KG1 (cell line): Measurements from ENCODE around the gene UBE3D.
"Not testable (repeated sequence)": the region's sequence is repeated elsewhere in the genome, so short reads cannot be mapped to it uniquely, and the experiment has no call there.

Experiments used
- DNase-seq: peaks from one replicate; lab custom pipeline; 2025; lab: John Stamatoyannopoulos, UW

The UBE3D gene

DNA sequence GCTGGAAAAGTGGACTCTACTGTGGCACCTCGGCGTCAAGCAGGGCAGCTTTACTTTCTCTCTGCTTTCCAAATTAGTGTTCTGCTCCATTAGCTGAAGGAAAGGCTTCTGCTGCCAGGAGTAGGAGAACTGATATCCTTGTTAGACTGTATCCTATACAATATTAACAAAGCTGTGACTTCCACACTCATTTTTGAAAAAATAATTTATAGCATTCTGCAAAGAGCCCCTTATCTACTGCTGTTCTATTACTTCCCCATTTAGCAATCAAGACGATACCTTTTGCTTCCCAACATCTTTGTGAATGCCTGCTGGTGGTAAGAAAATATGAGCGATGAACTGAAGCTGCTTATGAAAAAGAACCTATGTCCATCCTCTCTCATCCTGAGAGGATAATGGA lies 151.1 kb downstream of the UBE3D start:
- DNase-seq, result no peak

- no peak for DNase-seq
These were observed 154.8 kb downstream of the UBE3D start for GRCh38 chr6:82910820-82911219.

- DNase-seq, result no peak
These were observed 155.2 kb downstream of the UBE3D start for GRCh38 chr6:82910395-82910794.

DNA sequence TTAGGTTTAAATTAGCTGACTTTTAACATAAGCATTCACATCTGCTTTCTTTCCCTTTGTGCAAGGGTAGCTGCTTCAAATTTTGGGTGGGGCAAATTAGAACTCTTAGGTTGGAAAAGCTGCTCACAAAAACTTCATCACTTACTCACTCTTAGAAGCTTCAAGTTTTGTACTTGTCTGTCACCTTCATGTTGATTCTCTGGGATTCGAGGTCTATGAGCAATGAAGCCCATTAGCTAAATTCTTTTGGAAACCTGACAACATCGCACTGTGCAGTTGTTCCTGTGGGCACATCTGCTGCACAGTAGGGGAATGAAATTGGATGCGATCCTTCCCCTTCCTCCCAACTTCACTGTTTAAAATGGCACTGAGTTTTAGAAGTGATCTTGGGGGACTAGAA lies 156.1 kb downstream of the UBE3D start:
- DNase-seq, result no peak

DNA sequence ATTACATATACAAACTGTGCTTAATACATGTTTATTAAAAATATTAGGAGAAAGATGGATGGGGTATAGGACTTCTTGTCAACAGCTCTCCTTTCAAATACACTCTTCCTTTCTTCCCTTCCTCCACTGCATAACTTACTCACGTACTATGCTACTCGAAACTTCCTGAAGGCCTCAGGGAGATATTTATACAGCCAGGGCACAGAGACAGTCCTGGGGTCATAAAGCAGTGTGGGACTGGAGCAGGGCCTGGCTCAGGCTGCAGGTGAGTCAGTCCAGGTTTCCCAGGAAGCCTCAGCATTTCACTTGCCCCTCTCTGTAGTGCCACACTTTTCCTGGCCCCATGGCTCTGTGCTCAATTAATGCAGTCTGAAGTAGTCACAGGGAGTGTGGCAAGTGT lies 157.0 kb downstream of the UBE3D start:
- DNase-seq, result no peak

DNA sequence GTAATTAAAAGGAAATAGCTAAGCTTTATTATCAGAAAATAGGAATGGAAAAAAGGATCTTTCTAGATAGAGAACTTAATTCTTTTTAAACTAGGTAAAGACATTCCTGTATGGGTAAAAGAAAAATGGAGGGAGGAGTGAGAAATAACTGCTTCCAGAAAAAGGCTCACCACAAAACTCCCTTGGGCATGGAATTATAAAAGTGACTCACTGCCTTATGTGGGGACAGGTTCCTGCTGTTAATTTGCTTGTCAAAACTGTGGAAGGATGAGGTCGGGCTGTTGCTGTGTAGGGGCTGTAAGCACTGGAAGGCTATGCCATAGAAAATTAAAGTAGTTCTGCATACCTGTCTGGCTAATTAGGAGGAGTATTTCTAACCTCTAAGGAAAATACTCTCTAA lies 158.7 kb downstream of the UBE3D start:
- no peak for DNase-seq

DNA sequence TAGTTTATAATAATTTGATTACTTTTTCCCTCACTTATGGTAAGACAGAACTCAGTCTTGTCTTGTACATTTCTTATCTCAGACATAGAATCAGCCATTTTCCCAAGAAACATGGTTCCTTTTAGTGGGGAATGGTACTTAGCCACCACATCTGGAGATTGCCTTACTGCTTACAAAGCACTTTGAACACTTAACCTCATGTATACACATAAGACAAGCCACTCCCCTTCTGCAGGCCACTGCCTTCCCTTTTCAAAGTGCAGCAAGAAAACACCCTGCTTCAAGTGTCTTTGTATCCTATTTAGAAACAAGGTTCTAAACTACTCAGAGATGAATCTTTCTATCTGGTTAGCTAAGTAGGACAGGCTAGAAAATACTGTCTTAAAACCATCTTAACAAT lies 159.2 kb downstream of the UBE3D start:
- no peak for DNase-seq

DNA sequence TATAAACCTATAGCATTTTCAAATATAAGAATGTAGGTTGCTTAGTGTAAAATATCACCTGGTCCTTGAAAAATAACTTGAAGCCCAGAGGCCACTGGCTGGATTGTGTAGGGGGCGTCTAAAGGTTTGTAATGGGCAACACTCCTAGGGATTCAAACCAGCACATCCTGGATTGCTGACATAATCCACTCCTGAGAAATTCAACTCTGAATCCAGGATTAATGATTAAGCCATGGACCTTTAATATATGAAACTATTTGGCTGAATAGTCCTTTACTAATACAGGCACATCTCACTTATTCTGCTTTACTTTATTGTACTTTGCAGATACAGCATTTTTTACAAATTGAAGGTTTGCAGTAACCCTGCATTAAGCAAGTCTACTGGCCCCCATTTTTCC lies 160.8 kb downstream of the UBE3D start:
- no peak for DNase-seq

DNA sequence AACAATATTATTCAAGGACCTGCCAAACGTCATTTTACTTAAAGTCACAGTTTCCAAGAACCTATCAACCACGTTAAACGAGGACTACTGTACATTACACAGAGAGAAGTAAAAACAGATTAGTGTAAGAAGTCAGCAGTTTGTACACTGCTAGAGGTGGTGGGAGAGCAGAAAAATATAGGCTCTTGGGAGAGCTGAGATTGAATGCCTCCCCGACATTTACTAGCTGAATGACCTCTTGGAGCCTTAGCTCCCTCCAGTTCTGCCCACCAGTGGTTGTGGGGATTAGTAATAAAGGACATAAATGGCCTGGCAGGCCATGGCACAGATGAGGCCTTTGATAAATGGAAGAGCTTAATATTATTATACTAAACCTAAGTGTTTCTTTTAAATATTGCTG lies 161.4 kb downstream of the UBE3D start:
- no peak for DNase-seq

DNA sequence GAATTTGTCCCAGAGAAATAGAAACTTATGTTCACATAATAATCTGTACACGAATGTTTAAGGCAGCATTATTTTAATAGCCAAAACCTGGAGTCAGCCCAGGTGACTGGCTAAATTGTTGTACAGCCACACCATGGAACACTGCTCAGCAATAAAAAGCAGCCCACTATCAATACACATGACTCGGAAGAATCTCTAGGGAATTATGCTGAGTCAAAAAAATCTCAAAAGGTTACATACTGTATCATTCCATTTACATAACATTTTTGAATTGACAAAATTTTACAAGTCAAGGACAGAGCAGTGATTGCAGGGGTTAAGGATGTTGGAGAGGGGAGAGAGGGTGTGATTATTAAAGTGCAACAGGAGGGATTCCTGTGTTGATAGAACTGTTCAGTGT lies 163.4 kb downstream of the UBE3D start:
- DNase-seq, result no peak

DNA sequence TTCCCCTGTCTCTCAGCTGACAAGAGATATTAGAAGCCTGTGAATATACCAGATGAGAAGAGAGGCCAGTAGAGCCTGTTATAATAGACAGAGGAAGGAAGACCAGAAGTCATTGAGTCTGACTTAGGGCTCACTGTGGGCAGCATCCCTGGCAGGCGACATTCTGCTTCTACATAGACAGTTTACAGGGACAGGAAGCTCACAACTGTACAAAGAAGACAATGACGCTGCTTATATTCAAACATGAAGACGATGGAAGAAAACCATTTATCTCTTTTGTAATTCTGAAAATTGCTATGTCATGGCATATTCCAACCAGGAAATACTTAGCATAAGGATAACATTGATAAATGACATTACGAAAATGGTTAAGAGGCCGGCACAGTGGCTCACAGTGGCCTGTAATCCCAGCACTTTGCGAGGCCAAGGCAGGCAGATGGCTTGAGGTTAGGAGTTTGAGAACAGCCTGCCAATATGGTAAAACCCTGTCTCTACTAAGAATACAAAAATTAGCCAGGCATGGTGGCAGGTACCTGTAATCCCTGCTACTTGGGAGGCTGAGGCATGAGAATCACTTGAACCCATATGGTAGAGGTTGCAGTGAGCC lies 170.9 kb downstream of the UBE3D start:
- no peak for DNase-seq

DNA sequence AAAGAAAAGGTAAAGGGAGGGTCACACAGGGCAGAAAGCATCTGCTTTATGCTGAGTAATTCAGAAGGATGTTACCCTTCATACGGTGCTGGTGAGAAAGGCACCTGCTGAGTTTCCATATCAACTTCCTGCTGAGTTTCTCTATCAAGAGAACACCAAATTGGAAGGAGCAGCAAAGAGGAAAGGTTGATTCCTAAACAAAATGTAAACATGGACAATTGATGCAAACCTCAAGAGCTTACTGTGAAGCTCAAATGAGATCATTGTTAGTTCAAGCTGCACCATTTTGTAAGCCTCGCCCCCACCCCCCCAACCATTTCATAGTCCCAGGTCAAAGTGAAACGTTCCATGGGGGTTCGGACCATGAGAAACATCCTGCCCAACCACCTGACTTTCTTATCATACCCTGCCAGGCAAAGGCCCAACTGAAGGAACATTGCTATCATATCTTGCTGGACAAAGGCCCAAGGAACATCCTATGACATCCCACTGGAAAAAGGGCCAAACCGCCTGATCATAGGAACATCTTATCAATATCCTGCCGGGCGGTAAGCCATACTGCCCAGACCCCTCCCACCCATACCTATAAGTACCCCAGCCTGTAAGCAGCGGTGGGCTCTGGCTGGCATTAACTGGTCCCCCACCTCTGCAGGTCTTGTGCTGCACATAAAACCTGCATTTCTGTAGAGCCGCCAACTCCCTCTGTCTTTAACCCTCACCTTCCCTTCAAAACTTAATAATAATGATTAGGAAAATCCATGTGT lies 171.6 kb downstream of the UBE3D start:
- DNase-seq, result no peak

DNA sequence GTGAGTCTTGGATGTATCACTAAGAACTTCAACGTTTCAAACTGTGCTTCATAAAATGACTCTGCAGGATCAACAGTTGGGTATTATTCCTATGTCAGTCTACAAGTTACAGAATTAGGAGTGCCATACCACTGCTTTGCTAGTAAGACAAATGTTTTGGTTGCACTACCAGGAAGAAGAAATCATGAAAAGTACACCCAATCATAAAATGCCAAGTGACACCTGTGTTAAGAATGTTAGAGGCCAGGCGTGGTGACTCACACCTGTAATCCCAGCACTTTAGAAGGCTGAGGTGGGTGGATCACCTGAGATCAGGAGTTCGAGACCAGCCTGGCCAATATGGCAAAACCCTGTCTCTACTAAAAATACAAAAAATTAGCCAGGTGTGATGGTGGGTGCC lies 174.1 kb downstream of the UBE3D start:
- DNase-seq, result not testable (repeated sequence)

DNA sequence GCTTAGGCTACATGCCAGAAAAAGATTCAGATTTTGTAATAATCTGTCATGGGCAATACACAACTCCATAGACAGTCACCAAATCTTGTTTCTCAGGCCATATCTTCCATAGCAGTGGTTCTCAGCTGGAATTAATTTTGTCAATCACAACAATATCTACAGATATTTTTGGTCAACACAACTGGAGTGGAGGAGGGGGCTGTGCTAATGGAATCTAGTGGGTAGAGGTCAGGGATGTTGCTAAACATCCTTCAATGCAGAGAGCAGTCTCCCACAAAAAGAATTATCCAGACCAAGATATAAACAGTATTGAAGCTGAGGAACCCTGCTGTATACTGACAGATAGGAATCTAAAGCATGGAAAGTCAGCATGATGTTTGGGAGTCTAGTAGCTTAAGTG lies 174.6 kb downstream of the UBE3D start:
- no peak for DNase-seq

DNA sequence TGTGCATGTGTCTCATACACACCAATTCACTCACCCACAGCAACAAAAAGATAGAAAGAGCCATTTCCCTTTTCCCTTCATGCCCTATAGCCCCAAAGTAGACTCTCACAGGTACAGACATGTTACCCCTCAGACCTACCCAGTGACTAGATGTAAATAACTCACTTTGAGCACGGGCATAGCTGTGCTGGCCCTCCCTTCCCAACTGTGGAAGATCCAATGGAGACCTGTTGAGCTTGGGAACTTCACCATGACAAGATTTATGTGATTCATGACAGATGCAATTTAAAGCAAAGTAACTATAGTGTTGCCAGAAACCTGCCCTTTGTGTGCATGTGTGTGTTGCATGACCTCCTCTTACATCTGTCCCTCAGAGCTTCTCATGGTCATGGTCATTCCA lies 175.4 kb downstream of the UBE3D start:
- no peak for DNase-seq

DNA sequence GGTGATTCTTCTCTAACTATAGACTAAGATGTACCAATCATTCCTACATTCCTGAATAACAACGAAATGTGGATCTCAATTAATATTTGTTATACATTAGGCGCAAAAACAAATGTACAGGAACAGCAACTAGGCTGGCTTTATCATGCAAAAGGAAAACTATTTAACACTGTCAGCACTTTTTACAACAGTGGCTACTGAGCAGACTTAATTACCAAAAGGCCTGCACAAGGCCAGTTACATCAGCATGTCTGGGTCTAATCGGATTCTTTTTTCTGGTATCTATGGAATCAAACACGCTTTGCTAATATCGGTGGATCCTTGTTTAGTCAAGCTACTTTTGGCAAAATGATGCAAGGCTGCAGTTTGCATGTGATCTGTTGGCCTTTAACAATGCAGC lies 176.5 kb downstream of the UBE3D start:
- DNase-seq, result no peak

DNA sequence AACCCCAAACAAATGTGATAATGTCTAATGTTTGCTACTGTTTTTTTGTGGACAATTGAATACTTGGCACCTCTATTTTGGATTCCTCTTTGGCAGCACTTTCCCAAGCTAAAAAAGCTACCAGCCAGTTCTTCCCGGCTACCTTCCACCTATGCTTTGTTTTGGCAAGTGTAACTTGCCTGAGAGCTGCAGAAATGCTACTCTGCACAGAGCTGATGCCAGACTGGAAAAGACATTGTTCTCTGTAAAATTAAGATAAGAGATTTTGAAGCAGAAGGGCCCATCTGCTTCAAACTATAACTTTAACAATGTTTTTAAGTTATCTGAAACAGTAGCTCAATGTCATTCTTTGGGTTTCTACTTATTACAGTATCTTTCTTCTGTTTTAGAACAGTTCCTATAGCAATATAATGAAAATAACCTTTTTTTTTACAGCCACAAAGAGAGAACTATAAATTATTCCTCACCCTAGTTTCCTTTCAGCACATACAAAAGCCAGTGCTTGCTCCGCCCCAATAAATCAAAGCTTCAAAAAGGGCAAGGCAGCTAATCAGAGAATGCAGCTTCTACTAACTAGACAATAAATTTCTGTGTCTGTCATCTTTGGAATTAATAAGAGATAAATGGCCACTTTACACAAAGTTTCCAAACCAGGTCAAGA lies 183.1 kb downstream of the UBE3D start:
- no peak for DNase-seq

GRCh38 chr6:82881519-82881918 lies 184.1 kb downstream of the UBE3D start:
- DNase-seq, result no peak

DNA sequence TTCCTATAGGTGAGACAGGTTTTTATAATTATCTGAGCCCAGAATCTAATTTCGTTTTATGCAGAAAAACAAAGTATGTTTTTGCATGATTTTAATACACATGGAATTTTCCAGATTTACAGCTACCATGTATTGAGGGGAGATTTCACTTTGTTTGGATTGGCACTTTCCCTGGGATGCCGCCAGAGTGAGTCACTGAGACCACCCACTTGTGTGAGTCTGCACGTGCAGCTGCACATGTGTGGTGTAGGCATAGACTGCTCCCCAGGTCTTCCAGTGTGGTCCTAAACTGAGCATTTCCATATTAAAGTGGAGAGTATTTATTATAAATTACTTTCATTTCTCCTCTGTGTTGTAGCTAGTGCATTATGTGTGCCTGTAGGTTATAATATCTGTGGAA lies 186.8 kb downstream of the UBE3D start:
- DNase-seq, result no peak

DNA sequence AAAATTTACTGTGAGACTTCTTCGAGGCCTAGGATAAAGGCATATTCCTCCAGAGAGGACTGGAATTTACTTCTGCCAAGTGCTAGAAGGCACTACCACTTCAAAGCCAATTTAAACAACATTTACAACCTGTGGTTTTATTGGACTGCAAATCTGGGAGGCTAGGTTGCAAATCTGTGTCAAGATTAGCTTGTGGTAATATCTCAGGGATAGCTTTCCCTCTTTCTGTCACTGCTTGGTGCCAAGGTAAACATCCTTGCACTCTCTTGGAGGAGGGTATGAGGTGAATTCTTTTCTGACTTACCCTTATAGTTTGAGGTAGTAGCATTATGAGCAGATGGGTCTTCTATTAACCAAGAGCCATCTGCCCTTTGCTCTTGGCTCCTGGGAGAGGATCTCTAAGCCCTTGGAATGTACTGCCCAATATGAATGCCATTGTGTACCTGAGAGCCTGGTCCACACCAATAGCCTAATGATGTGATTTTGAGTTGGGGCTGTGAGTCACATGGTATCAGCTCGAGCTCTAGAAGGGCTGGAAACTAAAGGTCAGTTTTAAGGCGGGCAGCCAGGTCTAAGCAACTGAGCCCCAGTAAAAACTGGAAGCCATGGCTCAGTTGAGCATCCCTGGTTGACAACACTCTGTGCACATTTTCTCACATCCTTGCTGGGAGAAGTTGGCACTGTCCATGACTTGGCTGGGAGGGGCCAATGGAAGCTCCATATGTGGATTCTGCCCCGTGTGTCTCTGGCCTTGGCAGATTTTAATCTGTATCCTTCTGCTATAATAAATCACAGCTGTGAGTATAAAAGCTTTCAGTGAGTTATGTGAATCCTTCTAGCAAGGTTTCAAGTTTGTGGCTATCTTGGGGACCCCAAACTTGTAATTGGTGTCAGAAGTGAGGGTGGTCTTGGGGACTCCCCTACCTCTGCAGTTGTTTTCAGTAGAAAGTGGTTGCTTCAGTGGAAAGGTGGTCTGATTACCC lies 188.1 kb downstream of the UBE3D start:
- no peak for DNase-seq

DNA sequence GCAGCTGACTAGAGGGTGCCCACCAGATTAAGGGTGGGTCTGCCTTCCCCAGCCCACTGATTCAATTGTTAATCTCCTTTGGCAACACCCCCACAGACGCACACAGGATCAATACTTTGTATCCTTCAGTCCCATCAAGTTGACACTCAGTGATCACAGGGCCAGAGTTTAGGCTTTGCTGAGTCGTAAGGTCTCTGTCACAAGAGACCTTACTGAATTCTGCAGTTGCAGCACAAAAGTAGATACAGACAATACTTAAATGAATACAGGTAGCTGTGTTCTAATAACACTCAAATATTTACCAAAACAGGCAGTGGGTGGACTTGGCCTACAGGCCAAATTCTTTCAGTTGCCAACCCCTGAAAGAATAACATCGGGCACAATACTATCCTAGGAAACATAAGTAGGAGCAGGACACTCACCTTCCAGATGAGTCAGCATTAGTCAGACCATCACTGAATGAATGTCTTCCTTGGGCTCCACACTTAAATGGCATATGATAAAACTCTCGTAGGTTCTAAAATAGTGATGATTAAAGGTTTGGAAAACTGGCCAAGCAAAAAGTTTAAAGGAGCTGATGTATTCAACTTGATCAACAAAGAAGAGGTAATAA lies 190.0 kb downstream of the UBE3D start:
- DNase-seq, result no peak

GRCh38 chr6:82874867-82875266 lies 190.8 kb downstream of the UBE3D start:
- DNase-seq, result no peak
